ENCODE results near the gene SNED1.

DNA sequence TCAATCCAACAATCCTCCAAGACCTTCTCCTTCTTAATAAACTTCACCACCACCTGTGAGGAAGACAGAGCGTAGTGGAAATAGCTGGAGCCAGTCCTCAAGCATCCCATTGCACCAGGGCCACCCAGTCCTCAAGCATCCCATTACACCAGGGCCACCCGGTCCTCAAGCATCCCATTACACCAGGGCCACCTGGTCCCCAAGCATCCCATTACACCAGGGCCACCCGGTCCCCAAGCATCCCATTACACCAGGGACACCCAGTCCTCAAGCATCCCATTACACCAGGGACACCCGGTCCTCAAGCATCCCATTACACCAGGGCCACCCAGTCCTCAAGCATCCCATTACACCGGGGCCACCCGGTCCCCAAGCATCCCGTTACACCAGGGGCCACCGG, 116.9 kb downstream of the SNED1 start:
- TF ChIP-seq JUN (CRISPR knock-in tag; IDR thresholded peaks at IDR 0.05) (no peak), NR2C2 (CRISPR knock-in tag; IDR thresholded peaks at IDR 0.05) (no peak), ETV6 (CRISPR knock-in tag; IDR thresholded peaks at IDR 0.05) (no peak), CREM (CRISPR knock-in tag; IDR thresholded peaks at IDR 0.05) (no peak), NFYB (CRISPR knock-in tag; conservative IDR thresholded peaks at IDR 0.05; ENCODE audit: low read depth) (no peak)
- TF ChIP-seq, protein P1, sequence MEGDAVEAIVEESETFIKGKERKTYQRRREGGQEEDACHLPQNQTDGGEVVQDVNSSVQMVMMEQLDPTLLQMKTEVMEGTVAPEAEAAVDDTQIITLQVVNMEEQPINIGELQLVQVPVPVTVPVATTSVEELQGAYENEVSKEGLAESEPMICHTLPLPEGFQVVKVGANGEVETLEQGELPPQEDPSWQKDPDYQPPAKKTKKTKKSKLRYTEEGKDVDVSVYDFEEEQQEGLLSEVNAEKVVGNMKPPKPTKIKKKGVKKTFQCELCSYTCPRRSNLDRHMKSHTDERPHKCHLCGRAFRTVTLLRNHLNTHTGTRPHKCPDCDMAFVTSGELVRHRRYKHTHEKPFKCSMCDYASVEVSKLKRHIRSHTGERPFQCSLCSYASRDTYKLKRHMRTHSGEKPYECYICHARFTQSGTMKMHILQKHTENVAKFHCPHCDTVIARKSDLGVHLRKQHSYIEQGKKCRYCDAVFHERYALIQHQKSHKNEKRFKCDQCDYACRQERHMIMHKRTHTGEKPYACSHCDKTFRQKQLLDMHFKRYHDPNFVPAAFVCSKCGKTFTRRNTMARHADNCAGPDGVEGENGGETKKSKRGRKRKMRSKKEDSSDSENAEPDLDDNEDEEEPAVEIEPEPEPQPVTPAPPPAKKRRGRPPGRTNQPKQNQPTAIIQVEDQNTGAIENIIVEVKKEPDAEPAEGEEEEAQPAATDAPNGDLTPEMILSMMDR (IDR thresholded peaks at IDR 0.05), result no peak
- TF ChIP-seq, protein P2, sequence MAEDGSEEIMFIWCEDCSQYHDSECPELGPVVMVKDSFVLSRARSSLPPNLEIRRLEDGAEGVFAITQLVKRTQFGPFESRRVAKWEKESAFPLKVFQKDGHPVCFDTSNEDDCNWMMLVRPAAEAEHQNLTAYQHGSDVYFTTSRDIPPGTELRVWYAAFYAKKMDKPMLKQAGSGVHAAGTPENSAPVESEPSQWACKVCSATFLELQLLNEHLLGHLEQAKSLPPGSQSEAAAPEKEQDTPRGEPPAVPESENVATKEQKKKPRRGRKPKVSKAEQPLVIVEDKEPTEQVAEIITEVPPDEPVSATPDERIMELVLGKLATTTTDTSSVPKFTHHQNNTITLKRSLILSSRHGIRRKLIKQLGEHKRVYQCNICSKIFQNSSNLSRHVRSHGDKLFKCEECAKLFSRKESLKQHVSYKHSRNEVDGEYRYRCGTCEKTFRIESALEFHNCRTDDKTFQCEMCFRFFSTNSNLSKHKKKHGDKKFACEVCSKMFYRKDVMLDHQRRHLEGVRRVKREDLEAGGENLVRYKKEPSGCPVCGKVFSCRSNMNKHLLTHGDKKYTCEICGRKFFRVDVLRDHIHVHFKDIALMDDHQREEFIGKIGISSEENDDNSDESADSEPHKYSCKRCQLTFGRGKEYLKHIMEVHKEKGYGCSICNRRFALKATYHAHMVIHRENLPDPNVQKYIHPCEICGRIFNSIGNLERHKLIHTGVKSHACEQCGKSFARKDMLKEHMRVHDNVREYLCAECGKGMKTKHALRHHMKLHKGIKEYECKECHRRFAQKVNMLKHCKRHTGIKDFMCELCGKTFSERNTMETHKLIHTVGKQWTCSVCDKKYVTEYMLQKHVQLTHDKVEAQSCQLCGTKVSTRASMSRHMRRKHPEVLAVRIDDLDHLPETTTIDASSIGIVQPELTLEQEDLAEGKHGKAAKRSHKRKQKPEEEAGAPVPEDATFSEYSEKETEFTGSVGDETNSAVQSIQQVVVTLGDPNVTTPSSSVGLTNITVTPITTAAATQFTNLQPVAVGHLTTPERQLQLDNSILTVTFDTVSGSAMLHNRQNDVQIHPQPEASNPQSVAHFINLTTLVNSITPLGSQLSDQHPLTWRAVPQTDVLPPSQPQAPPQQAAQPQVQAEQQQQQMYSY (CRISPR knock-in tag; IDR thresholded peaks at IDR 0.05), result no peak
- TF ChIP-seq, protein P3, sequence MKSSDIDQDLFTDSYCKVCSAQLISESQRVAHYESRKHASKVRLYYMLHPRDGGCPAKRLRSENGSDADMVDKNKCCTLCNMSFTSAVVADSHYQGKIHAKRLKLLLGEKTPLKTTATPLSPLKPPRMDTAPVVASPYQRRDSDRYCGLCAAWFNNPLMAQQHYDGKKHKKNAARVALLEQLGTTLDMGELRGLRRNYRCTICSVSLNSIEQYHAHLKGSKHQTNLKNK (CRISPR knock-in tag; IDR thresholded peaks at IDR 0.05), result no peak
- TF ChIP-seq, protein P4, sequence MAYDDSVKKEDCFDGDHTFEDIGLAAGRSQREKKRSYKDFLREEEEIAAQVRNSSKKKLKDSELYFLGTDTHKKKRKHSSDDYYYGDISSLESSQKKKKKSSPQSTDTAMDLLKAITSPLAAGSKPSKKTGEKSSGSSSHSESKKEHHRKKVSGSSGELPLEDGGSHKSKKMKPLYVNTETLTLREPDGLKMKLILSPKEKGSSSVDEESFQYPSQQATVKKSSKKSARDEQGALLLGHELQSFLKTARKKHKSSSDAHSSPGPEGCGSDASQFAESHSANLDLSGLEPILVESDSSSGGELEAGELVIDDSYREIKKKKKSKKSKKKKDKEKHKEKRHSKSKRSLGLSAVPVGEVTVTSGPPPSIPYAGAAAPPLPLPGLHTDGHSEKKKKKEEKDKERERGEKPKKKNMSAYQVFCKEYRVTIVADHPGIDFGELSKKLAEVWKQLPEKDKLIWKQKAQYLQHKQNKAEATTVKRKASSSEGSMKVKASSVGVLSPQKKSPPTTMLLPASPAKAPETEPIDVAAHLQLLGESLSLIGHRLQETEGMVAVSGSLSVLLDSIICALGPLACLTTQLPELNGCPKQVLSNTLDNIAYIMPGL (CRISPR knock-in tag; IDR thresholded peaks at IDR 0.05), result no peak
